ENCODE results near the gene SKI.

SKI gene

DNA sequence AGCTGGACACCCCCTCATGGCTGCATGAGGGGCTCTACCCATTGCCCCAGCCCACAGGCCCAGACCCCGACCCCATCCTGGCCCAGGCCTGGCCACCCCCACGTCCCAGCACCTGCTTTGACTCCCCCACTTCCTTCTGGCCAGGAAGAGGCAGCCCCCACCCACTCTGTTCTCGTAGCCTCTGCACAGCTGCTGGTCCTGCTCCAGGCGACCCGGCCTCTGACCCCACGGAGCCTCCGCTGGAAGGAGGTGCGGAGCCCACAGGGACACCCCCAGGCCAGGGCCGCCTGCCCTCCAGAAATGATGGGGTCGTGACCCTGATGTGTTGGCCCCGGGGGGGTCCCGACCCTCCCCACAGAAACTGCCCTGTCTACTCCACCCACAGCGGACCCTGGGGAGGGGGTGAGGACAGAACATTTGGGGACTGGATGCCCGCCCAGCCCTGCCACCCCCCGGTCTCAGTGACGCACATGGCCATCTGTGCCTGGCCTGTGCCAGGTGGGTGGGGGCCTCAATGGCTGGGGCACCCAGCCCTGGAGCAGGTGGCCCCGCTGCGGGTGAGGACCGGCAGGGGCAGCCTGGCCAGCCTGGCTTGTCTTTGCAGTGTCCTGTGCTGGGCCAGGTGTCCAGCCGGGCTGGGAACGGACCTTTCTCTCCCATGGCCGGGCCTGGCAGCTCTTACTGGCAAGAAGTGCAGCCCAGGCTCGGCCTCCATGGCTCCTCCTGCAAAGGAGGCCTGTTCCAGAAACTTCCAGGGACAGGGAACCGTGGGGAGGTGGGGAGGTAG is 84.6 kb downstream of the SKI start:
- no peaks in the 10 kb centered on the region for H3K27me3 Mint-ChIP-seq (ENCODE audit: low read depth)
- H3K36me3 Mint-ChIP-seq (ENCODE audit: low read depth) = peaks cover 15% of the 10 kb centered on the region
- H3K9me3 Mint-ChIP-seq = no peaks in the 10 kb centered on the region
- H3K4me3 Mint-ChIP-seq = peak overlapping the region in 2 of 3 experiments; percentile 23 to 42
- H3K27ac Mint-ChIP-seq = peak overlapping the region in 2 of 3 experiments; percentile 45 to 74
- peaks cover 10% of the 10 kb centered on the region for H3K4me1 Mint-ChIP-seq
- TF ChIP-seq, protein P1, sequence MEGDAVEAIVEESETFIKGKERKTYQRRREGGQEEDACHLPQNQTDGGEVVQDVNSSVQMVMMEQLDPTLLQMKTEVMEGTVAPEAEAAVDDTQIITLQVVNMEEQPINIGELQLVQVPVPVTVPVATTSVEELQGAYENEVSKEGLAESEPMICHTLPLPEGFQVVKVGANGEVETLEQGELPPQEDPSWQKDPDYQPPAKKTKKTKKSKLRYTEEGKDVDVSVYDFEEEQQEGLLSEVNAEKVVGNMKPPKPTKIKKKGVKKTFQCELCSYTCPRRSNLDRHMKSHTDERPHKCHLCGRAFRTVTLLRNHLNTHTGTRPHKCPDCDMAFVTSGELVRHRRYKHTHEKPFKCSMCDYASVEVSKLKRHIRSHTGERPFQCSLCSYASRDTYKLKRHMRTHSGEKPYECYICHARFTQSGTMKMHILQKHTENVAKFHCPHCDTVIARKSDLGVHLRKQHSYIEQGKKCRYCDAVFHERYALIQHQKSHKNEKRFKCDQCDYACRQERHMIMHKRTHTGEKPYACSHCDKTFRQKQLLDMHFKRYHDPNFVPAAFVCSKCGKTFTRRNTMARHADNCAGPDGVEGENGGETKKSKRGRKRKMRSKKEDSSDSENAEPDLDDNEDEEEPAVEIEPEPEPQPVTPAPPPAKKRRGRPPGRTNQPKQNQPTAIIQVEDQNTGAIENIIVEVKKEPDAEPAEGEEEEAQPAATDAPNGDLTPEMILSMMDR (IDR thresholded peaks at IDR 0.05; ENCODE audit: unreplicated experiment in 3 of 3) = no peak

DNA sequence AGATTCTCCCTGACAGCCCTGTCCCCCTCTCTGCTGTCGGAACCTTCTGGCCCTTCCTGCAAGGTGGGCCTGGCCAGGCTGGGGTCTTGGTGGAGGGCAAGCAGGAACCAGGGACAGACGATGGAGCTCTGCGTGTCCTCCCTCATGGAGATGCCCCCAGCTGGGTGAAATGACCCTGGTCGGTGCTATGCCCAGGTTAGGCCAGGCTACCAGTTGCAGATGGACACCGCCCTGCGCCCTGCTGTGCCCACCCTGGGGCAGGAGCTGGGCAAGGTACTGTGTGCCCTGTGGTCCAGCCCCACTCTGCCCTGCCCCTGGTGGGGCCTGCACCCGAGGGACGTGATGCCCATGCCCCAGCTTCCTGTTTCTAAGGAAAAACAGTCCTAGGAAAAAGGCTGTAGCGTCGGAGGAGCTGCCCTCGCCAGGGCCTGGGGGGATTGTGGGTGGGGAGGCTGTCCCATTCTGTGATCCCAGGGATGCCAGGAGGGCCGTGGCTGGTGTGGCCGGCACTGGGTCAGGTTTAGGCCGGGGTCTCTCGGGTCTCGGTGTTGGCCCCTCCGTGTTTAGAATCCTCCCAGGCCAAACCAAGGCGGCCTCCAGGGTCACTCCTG is 85.6 kb downstream of the SKI start:
- H3K9me3 Mint-ChIP-seq = no peaks in the 10 kb centered on the region
- peak overlapping the region; percentile 50 to 69 (median 58) for H3K4me3 Mint-ChIP-seq
- TF ChIP-seq, protein P1 (IDR thresholded peaks at IDR 0.05; ENCODE audit: unreplicated experiment in 3 of 3) = no peak
- H3K36me3 Mint-ChIP-seq (ENCODE audit: low read depth) = peaks cover 5% of the 10 kb centered on the region
- H3K27me3 Mint-ChIP-seq (ENCODE audit: low read depth) = no peaks in the 10 kb centered on the region
- peaks cover 9% of the 10 kb centered on the region for H3K4me1 Mint-ChIP-seq
- H3K27ac Mint-ChIP-seq = peak overlapping the region in 2 of 3 experiments; percentile 45 to 74

DNA sequence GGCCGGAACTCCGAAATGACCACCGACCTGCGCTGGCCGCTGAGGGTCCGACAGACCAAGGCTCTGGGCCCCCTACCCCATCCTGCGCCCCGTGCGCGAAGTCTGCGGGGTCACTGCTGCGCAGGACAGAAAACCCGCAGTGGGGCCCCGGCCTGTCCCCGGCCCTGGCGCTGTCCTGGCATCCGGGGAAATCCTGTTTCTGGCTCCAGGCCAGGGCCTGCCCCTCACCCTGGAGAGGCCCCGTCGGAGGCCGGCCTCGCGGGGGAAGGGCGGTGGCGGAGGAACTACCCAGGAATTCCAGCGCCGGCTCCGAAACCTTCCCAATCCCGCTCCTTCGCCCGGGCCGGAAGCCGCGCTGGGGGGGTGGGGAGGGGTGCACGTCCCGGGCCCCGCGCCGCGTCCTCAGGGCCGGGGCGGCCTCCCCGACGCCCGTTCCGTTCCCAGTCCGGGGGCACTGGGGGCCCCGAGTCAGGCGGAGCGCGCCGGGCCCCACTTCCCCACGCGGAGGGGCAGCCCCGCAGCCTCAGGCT is 86.2 kb downstream of the SKI start:
- TF ChIP-seq, protein P1 (IDR thresholded peaks at IDR 0.05; ENCODE audit: unreplicated experiment in 3 of 3) = no peak
- Mint-ChIP-seq H3K36me3 (ENCODE audit: low read depth) (no peaks in the 10 kb centered on the region), H3K27me3 (ENCODE audit: low read depth) (no peaks in the 10 kb centered on the region), H3K4me1 (peaks cover 15% of the 10 kb centered on the region), H3K9me3 (no peaks in the 10 kb centered on the region), H3K4me3 (peak overlapping the region in 2 of 3 experiments; percentile 50 to 69), H3K27ac (peak overlapping the region in 2 of 3 experiments; percentile 45 to 74)

DNA sequence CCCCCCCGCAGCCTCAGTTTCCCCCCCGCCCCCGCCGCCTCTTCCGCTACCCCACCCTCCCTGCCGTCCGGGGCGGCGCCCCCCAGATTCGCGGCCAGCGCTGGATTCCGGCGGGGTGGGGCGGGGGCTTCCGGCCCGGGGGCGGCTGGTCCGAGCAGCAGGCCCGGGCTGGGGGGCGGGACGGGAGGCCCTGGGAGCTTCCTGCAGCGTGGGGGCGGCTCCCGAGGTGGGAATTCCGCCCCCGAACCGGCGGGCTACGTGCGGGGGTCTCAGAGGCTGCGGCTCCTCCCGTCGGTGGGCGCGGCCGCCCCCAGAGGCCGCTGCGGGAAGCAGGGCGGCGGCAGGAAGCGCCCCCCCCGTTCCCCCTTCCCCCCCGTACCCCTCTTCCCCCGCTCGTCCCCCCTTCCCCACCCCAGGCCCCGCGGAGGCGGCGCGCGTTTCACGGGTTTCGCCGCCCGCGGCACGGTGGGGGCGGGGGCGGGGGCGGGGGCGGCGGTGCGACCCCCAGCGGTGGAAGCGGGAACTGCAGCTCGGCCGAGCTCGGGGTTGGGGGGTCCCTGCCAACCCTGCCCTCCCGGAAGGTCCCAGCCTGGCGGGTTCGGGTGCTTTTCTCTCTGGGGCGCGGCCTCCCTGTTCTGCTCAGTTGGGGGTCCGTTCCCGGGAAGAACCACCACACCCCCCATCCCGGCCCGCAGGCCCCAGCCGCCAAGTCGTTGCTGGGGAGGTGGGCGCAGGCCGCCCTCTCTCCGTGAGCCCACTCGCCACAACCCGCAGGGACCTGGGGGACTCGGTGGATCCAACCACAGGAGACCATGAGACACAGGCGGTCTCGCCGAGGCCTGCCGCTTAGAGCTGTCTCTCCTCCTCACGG is 86.9 kb downstream of the SKI start:
- H3K36me3 Mint-ChIP-seq (ENCODE audit: low read depth) = no peaks in the 10 kb centered on the region
- TF ChIP-seq, protein P1 (IDR thresholded peaks at IDR 0.05; ENCODE audit: unreplicated experiment in 3 of 3) = peak; percentile 98 to 99 (median 98)
- peak overlapping the region; percentile 48 to 72 (median 65) for H3K4me3 Mint-ChIP-seq
- no peaks in the 10 kb centered on the region for H3K27me3 Mint-ChIP-seq (ENCODE audit: low read depth)
- peaks cover 15% of the 10 kb centered on the region for H3K4me1 Mint-ChIP-seq
- peak overlapping the region; percentile 88 to 96 (median 95) for H3K27ac Mint-ChIP-seq
- no peaks in the 10 kb centered on the region for H3K9me3 Mint-ChIP-seq

DNA sequence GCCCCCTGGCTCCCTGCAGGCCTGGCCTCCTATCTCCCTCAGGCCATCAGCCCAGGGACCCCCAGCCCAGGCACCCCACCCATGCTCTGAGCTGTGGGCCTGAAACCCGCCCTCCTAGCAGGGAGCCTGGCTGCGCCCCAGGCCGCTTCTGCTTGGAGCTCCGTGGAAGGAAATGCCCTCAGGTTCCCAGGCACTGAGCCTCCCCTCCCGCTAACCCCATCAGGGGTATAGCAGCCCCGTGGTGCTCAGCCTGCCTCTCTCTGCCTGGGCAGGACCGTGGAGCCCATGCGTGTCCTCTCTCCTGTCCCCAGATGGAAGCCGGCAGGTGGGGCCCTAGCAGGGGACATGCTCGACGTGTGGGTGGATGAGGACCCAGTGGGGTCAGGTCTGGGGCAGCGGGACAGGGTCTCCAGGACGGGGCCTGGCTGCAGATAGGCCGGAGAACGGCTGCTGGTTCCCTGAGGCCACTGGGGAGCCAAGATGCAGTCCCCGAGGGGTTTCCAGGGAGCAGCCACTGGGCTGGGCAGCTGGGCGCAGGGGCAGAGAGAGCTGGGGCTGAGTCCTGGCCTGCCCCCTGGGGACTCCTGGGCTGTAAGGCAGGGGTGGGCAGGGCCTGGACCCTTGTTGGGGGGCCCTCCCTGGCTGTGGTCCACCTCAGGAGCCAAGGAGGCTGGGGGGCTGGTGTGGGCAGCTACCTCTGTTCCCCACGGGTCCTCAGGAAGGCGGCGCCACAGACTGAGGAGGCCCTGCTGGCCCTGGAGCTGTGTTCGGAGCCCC is 87.7 kb downstream of the SKI start:
- no peaks in the 10 kb centered on the region for H3K9me3 Mint-ChIP-seq
- H3K36me3 Mint-ChIP-seq (ENCODE audit: low read depth) = no peaks in the 10 kb centered on the region
- H3K4me3 Mint-ChIP-seq = peak overlapping the region; percentile 48 to 72 (median 65)
- peaks cover 15% of the 10 kb centered on the region for H3K4me1 Mint-ChIP-seq
- H3K27me3 Mint-ChIP-seq (ENCODE audit: low read depth) = no peaks in the 10 kb centered on the region
- TF ChIP-seq, protein P1 (IDR thresholded peaks at IDR 0.05; ENCODE audit: unreplicated experiment in 3 of 3) = no peak
- peak overlapping the region; percentile 88 to 96 (median 95) for H3K27ac Mint-ChIP-seq

All from nephron (organoid).